GM12801 (cell line): ENCODE results near the gene FGD6.

Experiments used
- CTCF ChIP-seq: IDR thresholded peaks from one replicate; pipeline ENCODE4 v1.5.1; 2011; ENCODE audit warnings: control low read depth; ENCODE audit not compliant: insufficient read length; ENCODE audit errors: extremely low read depth

The FGD6 gene

DNA sequence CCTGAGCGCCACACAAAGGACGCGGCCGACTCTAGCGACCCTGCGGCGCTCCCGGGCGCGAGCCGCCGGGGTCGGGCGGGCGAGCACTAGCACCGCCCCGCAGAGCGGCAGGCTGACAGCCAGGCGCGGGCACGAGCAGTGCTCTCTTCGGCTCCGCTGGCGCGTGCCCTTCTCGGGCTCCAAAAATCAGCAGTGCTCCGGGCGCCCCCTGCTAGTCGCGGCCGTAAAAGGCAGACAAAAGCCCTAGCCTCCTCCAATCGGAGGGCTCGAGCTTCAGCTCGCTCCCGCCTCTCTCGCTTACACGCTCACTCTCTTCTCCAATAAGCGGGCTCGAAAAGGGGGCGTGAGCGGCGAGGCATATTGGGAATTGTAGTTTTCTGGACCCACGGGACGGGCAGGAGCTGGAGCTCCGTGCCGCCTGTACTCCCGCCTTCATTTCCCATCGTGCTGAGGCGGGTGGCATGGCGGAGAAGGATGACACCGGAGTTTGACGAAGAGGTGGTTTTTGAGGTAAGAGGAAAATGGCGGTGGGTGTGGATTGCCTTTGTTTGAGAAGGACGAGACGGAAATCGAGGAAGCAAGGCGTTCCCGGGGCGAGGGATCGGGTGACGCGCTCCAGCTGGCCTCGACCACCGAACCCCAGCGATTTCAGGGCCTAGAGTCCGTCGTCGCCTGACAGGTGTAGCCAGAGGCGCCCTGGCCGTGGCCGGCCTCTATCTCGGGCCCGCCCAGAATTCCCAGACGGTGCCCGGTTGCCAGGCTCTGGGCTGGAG lies at the start of gene FGD6, which contains the start of gene VEZT:
Gene FGD6 (minus strand): TSS at position 91 of the 773 bp plus-strand sequence. CDS start 227 bp downstream, outside the sequence.
Gene VEZT (plus strand): TSS at position 431 of the 773 bp plus-strand sequence. CDS start 44 bp downstream, at position 475.
- TF ChIP-seq CTCF, result no peak

- TF ChIP-seq CTCF, result no peak
These were observed 49.0 kb upstream of the FGD6 start for GRCh38 chr12:95266254-95266653.

GRCh38 chr12:95265765-95266164 lies 48.5 kb upstream of the FGD6 start:
- TF ChIP-seq CTCF, result no peak

GRCh38 chr12:95262808-95263207 lies 45.5 kb upstream of the FGD6 start:
- no peak for TF ChIP-seq CTCF

DNA sequence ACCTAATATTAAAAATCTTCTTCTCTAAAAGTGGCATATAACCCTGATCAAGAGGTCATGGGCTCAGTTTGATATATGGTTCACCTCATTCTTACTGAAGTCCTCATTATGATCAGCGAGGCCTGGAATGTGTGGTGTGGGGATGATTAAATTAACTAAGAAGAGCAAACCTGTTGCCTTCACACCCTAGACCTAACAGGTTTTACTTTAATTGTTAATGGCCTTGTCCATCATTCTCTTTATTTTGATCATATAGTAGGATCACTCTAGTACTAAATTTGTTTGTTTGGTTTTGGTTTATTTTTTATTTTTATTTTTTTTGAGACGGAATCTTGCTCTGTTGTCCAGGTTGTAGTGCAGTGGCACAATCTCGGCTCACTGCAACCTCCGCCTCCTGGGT lies 43.8 kb upstream of the FGD6 start:
- no peak for TF ChIP-seq CTCF

GRCh38 chr12:95259368-95259767 lies 42.1 kb upstream of the FGD6 start:
- TF ChIP-seq CTCF, result no peak

DNA sequence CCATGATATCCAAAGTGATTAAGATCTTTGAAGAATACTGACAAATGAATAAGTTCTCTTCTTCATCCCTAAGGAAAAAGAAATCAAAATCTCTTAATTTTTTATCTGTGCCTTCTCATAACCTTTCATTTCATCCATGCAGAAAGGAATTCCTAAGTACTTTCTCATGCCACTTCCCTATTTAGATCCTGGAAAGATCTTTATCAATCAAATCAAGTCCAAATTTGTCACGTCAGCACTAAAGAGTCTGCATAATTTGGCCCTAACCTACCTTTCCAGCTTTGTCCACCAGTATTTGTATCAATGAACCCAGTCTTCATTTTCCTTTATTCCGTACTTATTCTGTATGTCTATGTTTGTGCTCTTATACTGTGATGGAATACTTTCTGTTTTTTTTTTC lies 41.5 kb upstream of the FGD6 start:
- no peak for TF ChIP-seq CTCF
